ENCODE results near the gene RACK1. TPM values are rescaled to one million over a fixed set of nuclear protein-coding genes. Genes with fewer than 3 reads are reported as not detected.
A peak's percentile ranks its signal among the peaks of the same experiment; 100 is the strongest.

Gene RACK1
- total and polyA plus RNA-seq, 2 of the 13 experiments (the other 11 are each of a cell fraction or from before 2014, with no cell fraction given) = 2,514 to 6,141 TPM

DNA sequence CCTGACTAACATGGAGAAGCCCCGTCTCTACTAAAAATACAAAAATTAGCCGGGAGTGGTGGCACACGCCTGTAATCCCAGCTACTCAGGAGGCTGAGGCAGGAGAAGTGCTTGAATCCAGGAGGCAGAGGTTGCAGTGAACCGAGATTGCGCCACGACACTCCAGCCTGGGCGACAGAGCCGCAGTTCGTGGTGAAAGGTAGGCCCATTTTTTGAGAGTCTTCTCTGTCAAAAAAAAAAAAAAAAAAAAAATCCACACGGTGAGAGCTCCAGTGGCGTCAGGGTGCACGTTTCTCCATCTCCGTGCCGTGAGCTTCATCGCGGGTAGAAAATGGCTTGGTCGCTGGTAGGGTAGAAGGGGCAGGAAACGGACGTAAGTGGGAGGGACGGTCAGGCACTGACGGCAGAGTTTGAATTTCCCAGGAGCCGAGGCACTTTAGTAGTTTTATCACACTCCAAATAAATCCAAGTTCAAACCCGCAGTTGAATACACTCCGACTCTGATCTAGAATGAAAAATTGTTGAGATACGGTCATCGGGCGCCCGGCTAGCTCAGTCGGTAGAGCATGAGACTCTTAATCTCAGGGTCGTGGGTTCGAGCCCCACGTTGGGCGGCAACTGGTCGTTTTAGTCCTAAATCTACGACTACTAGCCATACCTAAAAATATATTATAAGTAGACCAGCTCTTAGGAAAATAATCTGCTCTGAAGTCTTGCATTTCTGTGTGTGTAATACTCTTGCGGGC, 36.3 kb downstream of the RACK1 start (continued):
- TF ChIP-seq HES4 (CRISPR knock-in tag; IDR thresholded peaks at IDR 0.05; ENCODE audit: borderline replicate concordance) = no peak
- no peak for TF ChIP-seq KDM5A (IDR thresholded peaks at IDR 0.05; ENCODE audit: borderline replicate concordance, low read length)
- TF ChIP-seq CCAR2 (optimal IDR thresholded peaks at IDR 0.05; ENCODE audit: low read depth, low read length) = no peak
- TF ChIP-seq CENPX (CRISPR knock-in tag; IDR thresholded peaks at IDR 0.05) = no peak
- TF ChIP-seq, protein P1, sequence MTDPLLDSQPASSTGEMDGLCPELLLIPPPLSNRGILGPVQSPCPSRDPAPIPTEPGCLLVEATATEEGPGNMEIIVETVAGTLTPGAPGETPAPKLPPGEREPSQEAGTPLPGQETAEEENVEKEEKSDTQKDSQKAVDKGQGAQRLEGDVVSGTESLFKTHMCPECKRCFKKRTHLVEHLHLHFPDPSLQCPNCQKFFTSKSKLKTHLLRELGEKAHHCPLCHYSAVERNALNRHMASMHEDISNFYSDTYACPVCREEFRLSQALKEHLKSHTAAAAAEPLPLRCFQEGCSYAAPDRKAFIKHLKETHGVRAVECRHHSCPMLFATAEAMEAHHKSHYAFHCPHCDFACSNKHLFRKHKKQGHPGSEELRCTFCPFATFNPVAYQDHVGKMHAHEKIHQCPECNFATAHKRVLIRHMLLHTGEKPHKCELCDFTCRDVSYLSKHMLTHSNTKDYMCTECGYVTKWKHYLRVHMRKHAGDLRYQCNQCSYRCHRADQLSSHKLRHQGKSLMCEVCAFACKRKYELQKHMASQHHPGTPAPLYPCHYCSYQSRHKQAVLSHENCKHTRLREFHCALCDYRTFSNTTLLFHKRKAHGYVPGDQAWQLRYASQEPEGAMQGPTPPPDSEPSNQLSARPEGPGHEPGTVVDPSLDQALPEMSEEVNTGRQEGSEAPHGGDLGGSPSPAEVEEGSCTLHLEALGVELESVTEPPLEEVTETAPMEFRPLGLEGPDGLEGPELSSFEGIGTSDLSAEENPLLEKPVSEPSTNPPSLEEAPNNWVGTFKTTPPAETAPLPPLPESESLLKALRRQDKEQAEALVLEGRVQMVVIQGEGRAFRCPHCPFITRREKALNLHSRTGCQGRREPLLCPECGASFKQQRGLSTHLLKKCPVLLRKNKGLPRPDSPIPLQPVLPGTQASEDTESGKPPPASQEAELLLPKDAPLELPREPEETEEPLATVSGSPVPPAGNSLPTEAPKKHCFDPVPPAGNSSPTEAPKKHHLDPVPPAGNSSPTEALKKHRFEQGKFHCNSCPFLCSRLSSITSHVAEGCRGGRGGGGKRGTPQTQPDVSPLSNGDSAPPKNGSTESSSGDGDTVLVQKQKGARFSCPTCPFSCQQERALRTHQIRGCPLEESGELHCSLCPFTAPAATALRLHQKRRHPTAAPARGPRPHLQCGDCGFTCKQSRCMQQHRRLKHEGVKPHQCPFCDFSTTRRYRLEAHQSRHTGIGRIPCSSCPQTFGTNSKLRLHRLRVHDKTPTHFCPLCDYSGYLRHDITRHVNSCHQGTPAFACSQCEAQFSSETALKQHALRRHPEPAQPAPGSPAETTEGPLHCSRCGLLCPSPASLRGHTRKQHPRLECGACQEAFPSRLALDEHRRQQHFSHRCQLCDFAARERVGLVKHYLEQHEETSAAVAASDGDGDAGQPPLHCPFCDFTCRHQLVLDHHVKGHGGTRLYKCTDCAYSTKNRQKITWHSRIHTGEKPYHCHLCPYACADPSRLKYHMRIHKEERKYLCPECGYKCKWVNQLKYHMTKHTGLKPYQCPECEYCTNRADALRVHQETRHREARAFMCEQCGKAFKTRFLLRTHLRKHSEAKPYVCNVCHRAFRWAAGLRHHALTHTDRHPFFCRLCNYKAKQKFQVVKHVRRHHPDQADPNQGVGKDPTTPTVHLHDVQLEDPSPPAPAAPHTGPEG (CRISPR knock-in tag; IDR thresholded peaks at IDR 0.05) = no peak
- no peak for TF ChIP-seq ZNF768 (CRISPR knock-in tag; IDR thresholded peaks at IDR 0.05)
- no peak for TF ChIP-seq ARID2 (CRISPR knock-in tag; IDR thresholded peaks at IDR 0.05; ENCODE audit: borderline replicate concordance)
- no peak for TF ChIP-seq RARG (CRISPR knock-in tag; IDR thresholded peaks at IDR 0.05; ENCODE audit: low read depth)
- 0 out of 2 replicates have a peak, but pooled peaks have one; percentile 15 for TF ChIP-seq ZNF431 (CRISPR knock-in tag; IDR thresholded peaks at IDR 0.05; ENCODE audit: borderline replicate concordance, low read depth)
- TF ChIP-seq KDM6A (CRISPR knock-in tag; IDR thresholded peaks at IDR 0.05; ENCODE audit: low read depth) = no peak
- TF ChIP-seq ZNF331 (CRISPR knock-in tag; IDR thresholded peaks at IDR 0.05) = peak; percentile 73; the same call in 1 of the 2 replicates
- no peak for TF ChIP-seq HNF4G (IDR thresholded peaks at IDR 0.05; ENCODE audit: borderline replicate concordance, low read depth, low read length)
- TF ChIP-seq HNF4G (CRISPR knock-in tag; IDR thresholded peaks at IDR 0.05; ENCODE audit: borderline replicate concordance, low read depth) = no peak
- TF ChIP-seq, protein P2, sequence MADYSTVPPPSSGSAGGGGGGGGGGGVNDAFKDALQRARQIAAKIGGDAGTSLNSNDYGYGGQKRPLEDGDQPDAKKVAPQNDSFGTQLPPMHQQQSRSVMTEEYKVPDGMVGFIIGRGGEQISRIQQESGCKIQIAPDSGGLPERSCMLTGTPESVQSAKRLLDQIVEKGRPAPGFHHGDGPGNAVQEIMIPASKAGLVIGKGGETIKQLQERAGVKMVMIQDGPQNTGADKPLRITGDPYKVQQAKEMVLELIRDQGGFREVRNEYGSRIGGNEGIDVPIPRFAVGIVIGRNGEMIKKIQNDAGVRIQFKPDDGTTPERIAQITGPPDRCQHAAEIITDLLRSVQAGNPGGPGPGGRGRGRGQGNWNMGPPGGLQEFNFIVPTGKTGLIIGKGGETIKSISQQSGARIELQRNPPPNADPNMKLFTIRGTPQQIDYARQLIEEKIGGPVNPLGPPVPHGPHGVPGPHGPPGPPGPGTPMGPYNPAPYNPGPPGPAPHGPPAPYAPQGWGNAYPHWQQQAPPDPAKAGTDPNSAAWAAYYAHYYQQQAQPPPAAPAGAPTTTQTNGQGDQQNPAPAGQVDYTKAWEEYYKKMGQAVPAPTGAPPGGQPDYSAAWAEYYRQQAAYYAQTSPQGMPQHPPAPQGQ (CRISPR knock-in tag; IDR thresholded peaks at IDR 0.05; ENCODE audit: borderline replicate concordance) = no peak
- TF ChIP-seq, protein P3, sequence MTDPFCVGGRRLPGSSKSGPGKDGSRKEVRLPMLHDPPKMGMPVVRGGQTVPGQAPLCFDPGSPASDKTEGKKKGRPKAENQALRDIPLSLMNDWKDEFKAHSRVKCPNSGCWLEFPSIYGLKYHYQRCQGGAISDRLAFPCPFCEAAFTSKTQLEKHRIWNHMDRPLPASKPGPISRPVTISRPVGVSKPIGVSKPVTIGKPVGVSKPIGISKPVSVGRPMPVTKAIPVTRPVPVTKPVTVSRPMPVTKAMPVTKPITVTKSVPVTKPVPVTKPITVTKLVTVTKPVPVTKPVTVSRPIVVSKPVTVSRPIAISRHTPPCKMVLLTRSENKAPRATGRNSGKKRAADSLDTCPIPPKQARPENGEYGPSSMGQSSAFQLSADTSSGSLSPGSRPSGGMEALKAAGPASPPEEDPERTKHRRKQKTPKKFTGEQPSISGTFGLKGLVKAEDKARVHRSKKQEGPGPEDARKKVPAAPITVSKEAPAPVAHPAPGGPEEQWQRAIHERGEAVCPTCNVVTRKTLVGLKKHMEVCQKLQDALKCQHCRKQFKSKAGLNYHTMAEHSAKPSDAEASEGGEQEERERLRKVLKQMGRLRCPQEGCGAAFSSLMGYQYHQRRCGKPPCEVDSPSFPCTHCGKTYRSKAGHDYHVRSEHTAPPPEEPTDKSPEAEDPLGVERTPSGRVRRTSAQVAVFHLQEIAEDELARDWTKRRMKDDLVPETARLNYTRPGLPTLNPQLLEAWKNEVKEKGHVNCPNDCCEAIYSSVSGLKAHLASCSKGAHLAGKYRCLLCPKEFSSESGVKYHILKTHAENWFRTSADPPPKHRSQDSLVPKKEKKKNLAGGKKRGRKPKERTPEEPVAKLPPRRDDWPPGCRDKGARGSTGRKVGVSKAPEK (CRISPR knock-in tag; IDR thresholded peaks at IDR 0.05; ENCODE audit: borderline replicate concordance) = no peak
- TF ChIP-seq ATM (IDR thresholded peaks at IDR 0.05; ENCODE audit: borderline replicate concordance) = no peak
- TF ChIP-seq, protein P4, sequence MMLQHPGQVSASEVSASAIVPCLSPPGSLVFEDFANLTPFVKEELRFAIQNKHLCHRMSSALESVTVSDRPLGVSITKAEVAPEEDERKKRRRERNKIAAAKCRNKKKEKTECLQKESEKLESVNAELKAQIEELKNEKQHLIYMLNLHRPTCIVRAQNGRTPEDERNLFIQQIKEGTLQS (CRISPR knock-in tag; IDR thresholded peaks at IDR 0.05) = no peak

All from HepG2 (cell line).